PFSK-1 (cell line): ENCODE measurements around the gene EML3.

Source experiments
- FOXP2 ChIP-seq: optimal IDR thresholded peaks from 2 replicates; pipeline ENCODE3; 2011; ENCODE audit warnings: borderline replicate concordance, control low read depth, inconsistent platforms; ENCODE audit not compliant: insufficient read depth; ENCODE audit errors: extremely low read length, extremely low read depth
- REST ChIP-seq, 2 experiments: IDR thresholded peaks; 2 replicates each; pipeline versions ENCODE4 v1.6.1 to v1.8.0; 2011 to 2012; ENCODE audit warnings: low read depth in 2 of 2, low read length in 2 of 2, control low read depth in 1 of 2, inconsistent platforms in 1 of 2, mild to moderate bottlenecking in 1 of 2, moderate library complexity in 1 of 2; ENCODE audit not compliant: insufficient read depth in 1 of 2

GRCh38 chr11:62556875-62557631 lies 55.5 kb downstream of the EML3 start:
- TF ChIP-seq REST (IDR thresholded peaks at IDR 0.05; ENCODE audit: insufficient read depth in 1 of 2, low read depth in 2 of 2, low read length in 2 of 2) (no peak), FOXP2 (no peak)
